ENCODE data around the gene MLF2.

The MLF2 gene

GRCh38 chr12:6787309-6787708 is 34.4 kb upstream of the MLF2 start:
- H3K4me2 ChIP-seq (ENCODE audit: low read length): no peak overlapping the region
- H3K27ac ChIP-seq: peak overlapping the region; percentile 98
- H3K9me3 ChIP-seq (ENCODE audit: control insufficient read depth, low read length): no peaks in the 10 kb centered on the region
- peak overlapping the region; percentile 73 for H2AFZ ChIP-seq
- H3K4me1 ChIP-seq: peaks cover 41% of the 10 kb centered on the region
- peaks cover 19% of the 10 kb centered on the region for H3K79me2 ChIP-seq
- H3K36me3 ChIP-seq (ENCODE audit: control insufficient read depth, insufficient read depth, low read length): no peaks in the 10 kb centered on the region
- TF ChIP-seq, protein P1, sequence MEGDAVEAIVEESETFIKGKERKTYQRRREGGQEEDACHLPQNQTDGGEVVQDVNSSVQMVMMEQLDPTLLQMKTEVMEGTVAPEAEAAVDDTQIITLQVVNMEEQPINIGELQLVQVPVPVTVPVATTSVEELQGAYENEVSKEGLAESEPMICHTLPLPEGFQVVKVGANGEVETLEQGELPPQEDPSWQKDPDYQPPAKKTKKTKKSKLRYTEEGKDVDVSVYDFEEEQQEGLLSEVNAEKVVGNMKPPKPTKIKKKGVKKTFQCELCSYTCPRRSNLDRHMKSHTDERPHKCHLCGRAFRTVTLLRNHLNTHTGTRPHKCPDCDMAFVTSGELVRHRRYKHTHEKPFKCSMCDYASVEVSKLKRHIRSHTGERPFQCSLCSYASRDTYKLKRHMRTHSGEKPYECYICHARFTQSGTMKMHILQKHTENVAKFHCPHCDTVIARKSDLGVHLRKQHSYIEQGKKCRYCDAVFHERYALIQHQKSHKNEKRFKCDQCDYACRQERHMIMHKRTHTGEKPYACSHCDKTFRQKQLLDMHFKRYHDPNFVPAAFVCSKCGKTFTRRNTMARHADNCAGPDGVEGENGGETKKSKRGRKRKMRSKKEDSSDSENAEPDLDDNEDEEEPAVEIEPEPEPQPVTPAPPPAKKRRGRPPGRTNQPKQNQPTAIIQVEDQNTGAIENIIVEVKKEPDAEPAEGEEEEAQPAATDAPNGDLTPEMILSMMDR (IDR thresholded peaks at IDR 0.05): no peak
- no peaks in the 10 kb centered on the region for H3K27me3 ChIP-seq (ENCODE audit: control insufficient read depth, insufficient read depth, low read length)
- H3K4me3 ChIP-seq (ENCODE audit: low read depth, low read length): no peak overlapping the region
- H3K9ac ChIP-seq: no peak overlapping the region

DNA sequence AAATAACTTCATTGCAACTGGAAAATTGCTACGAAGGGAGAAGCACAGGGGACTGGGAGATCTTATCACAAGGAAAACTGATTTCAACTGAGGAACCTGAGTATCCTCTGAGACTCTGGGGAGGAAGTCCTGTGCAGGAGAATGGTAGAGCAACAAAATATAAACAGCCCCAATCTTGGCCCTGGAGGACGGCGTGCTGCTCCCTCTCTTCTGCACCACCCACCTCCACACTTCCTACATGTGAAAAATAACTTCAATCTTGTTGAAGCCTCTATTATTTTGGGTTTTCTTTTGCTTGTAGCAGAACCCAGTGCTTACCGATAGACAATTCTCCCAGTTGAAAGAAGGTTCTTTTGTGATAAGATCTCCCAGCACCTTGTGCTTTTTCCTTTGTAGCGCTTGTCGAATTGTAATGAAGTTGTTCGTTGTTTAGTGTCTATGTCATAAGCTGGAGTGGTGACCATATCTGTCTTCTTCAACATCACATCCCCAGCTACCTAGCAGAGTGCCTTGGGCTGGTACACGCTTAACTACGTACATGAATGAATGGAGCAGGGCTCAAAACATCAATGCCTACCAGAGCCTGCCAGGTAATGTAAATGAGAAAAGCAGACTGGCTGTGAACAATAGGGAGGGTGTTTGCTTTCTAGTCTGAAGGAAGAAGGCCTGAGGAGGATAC is 33.6 kb upstream of the MLF2 start:
- peak overlapping the region; percentile 98 for H3K27ac ChIP-seq
- peak overlapping the region; percentile 13 for H3K4me2 ChIP-seq (ENCODE audit: low read length)
- no peaks in the 10 kb centered on the region for H3K27me3 ChIP-seq (ENCODE audit: control insufficient read depth, insufficient read depth, low read length)
- no peak overlapping the region for H3K9ac ChIP-seq
- H3K36me3 ChIP-seq (ENCODE audit: control insufficient read depth, insufficient read depth, low read length): no peaks in the 10 kb centered on the region
- H3K9me3 ChIP-seq (ENCODE audit: control insufficient read depth, low read length): no peaks in the 10 kb centered on the region
- no peak overlapping the region for H3K4me3 ChIP-seq (ENCODE audit: low read depth, low read length)
- H3K79me2 ChIP-seq: peaks cover 15% of the 10 kb centered on the region
- TF ChIP-seq, protein P1 (IDR thresholded peaks at IDR 0.05): no peak
- peaks cover 41% of the 10 kb centered on the region for H3K4me1 ChIP-seq
- H2AFZ ChIP-seq: peak overlapping the region; percentile 73

- Histone ChIP-seq H3K27ac (peak overlapping the region; percentile 98), H2AFZ (peak overlapping the region; percentile 63), H3K4me3 (ENCODE audit: low read depth, low read length) (no peak overlapping the region), H3K27me3 (ENCODE audit: control insufficient read depth, insufficient read depth, low read length) (no peaks in the 10 kb centered on the region), H3K4me2 (ENCODE audit: low read length) (no peak overlapping the region), H3K9ac (no peak overlapping the region), H3K9me3 (ENCODE audit: control insufficient read depth, low read length) (no peaks in the 10 kb centered on the region), H3K36me3 (ENCODE audit: control insufficient read depth, insufficient read depth, low read length) (no peaks in the 10 kb centered on the region), H3K4me1 (peaks cover 40% of the 10 kb centered on the region), H3K79me2 (peaks cover 9% of the 10 kb centered on the region)
- TF ChIP-seq, protein P1 (IDR thresholded peaks at IDR 0.05): no peak
Measured at GRCh38 chr12:6784761-6785160, 31.8 kb upstream of the MLF2 start.

DNA sequence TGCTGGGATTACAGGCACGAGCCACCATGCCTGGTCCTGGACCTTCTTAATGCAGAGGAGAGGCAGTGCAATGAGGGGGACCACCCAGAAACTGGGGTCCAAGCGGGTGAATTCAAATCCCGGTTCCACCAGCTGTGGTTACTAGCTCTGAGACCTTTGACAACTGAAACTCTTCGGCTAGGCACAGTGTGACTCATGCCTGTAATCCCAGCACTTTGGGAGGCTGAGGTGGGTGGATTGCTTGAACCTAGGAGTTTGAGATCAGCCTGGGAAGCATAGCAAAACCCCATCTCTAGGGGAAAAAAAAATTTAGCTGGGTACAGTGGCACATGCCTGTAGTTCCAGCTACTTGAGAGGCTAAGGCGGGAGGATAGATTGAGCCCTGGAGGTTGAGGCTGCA is 31.4 kb upstream of the MLF2 start:
- TF ChIP-seq, protein P1 (IDR thresholded peaks at IDR 0.05): no peak

DNA sequence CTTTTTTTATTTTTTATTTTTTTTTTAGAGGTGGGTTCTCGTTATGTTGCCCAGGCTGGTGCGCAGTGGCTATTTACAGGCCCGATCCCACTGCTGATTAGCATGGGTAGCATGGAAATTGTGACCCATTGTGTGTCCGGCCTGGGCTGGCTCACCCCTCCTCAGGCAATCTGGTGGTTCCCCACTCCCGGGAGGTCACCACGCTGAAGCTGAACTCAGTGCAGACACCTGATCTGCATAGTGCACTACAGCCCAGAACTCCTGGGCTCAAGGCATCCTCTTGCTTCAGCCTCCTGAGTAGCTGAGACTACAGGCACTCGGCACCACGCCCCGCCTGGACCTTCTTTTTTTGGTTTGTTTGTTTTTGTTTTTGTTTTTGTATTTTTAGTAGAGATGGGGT is 30.9 kb upstream of the MLF2 start:
- H3K4me3 ChIP-seq (ENCODE audit: low read depth, low read length): no peak overlapping the region
- H3K9me3 ChIP-seq (ENCODE audit: control insufficient read depth, low read length): no peaks in the 10 kb centered on the region
- H3K36me3 ChIP-seq (ENCODE audit: control insufficient read depth, insufficient read depth, low read length): no peaks in the 10 kb centered on the region
- no peaks in the 10 kb centered on the region for H3K27me3 ChIP-seq (ENCODE audit: control insufficient read depth, insufficient read depth, low read length)
- H2AFZ ChIP-seq: no peak overlapping the region
- H3K79me2 ChIP-seq: peaks cover 5% of the 10 kb centered on the region
- H3K9ac ChIP-seq: no peak overlapping the region
- no peak overlapping the region for H3K4me2 ChIP-seq (ENCODE audit: low read length)
- H3K4me1 ChIP-seq: peaks cover 35% of the 10 kb centered on the region
- TF ChIP-seq, protein P1 (IDR thresholded peaks at IDR 0.05): no peak
- H3K27ac ChIP-seq: no peak overlapping the region

More for the DNA sequence above, 31.4 kb upstream of the MLF2 start:
- Histone ChIP-seq H3K4me3 (ENCODE audit: low read depth, low read length) (no peak overlapping the region), H3K4me1 (peaks cover 39% of the 10 kb centered on the region), H3K9ac (no peak overlapping the region), H3K27me3 (ENCODE audit: control insufficient read depth, insufficient read depth, low read length) (no peaks in the 10 kb centered on the region), H2AFZ (peak overlapping the region; percentile 63), H3K27ac (no peak overlapping the region), H3K4me2 (ENCODE audit: low read length) (no peak overlapping the region), H3K36me3 (ENCODE audit: control insufficient read depth, insufficient read depth, low read length) (no peaks in the 10 kb centered on the region), H3K9me3 (ENCODE audit: control insufficient read depth, low read length) (no peaks in the 10 kb centered on the region), H3K79me2 (peaks cover 5% of the 10 kb centered on the region)
